ENCODE results near the gene TTC38.

DNA sequence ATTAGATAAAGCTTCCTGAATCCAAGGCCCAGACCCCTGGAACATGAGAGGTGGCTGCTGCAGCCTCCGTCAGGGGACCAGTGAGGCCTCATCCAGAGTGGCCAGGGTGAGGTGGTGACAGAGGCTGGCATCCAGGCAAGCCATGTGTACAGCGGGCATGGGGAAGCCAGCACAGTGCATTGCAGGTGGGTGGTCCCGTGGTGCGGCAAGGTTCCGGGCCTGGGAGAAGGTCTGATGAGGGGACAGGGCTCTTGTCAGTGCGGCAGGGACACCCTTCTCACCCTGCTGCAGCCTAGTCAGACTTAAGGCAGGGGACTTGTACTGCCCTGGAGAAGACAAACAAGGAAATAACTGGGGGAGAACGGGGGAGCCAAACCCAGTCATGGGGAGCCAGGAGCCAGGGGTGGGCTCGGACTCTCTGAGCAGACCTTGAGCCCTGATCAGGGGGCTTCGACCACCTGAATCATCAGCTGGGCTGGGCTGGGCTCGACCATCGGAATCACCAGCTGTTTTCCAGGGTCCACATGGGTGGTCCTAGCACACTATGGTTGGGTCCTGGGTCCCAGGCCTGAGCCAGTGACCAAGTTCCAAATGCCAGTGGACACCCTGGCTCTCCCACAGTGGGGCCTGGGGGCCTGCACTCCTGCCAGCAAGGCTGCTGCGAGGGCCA lies 5.1 kb downstream of the TTC38 start:
- TF ChIP-seq CTCF (IDR thresholded peaks at IDR 0.05) (no peak), POLR2A (IDR thresholded peaks at IDR 0.05) (no peak)

All from esophagus squamous epithelium (tissue), 4 donors.